SK-N-SH (cell line): Measurements from ENCODE around the gene TPCN2. TPM values are rescaled to one million over a fixed set of nuclear protein-coding genes. Genes with fewer than 3 reads are reported as not detected.

ENCODE experiments used
- CTCF ChIA-PET: fragments of 300-600, 350-600 bp; formaldehyde crosslinking; extraction: SDS; loops from one replicate; lab custom pipeline; 2021; lab: Yijun Ruan, JAX
- POLR2A ChIA-PET: fragments of 350-600 bp; sonication (Branson Sonifier 250); formaldehyde crosslinking; extraction: SDS; loops from one replicate; lab custom pipeline; 2020; ENCODE audit warnings: antibody characterized with exemption, inconsistent platforms; lab: Yijun Ruan, JAX
- DNase-seq: peaks from one replicate; pipeline ENCODE4 v3.0.0; 2012
- H2AFZ ChIP-seq: fragments of 200-600 bp; sonication (generic); 2 replicates; pipeline ENCODE4 v1.8.1; 2016; ENCODE audit warnings: antibody characterized with exemption, mild to moderate bottlenecking, low read depth
- H3F3A ChIP-seq: fragments of 200-600 bp; sonication (generic); replicated peaks from 2 replicates; pipeline ENCODE3; 2016; ENCODE audit warnings: antibody characterized with exemption, mild to moderate bottlenecking; ENCODE audit not compliant: insufficient read depth
- H3K27ac ChIP-seq, 2 experiments: fragments of 200-500 bp in 1 of 2; fragments of 200-600 bp in 1 of 2; sonication (Bioruptor generic) in 1 of 2; sonication (generic), shearing (Covaris generic) in 1 of 2; 2 replicates each; pipeline versions ENCODE4 v1.5.1 to v1.6.1; 2014 to 2016; ENCODE audit warnings: low read depth in 2 of 2, inconsistent platforms in 1 of 2, low read length in 1 of 2, mild to moderate bottlenecking in 1 of 2, mixed read lengths in 1 of 2
- H3K27me3 ChIP-seq: fragments of 200-600 bp; sonication (generic), shearing (Covaris generic); 2 replicates; pipeline ENCODE4 v1.6.1; 2016; ENCODE audit warnings: mixed run types; ENCODE audit not compliant: insufficient read depth
- H3K36me3 ChIP-seq, 2 experiments: fragments of 200-500 bp in 1 of 2; fragments of 200-600 bp in 1 of 2; sonication (Bioruptor generic) in 1 of 2; sonication (generic) in 1 of 2; replicated peaks in 1 of 2; 2 replicates each; pipeline versions ENCODE3 to v1.5.1; 2014 to 2016; ENCODE audit warnings: low read length in 1 of 2, mild to moderate bottlenecking in 1 of 2; ENCODE audit not compliant: insufficient read depth in 2 of 2, control insufficient read depth in 1 of 2
- H3K4me1 ChIP-seq, 2 experiments: fragments of 200-500 bp in 1 of 2; fragments of 200-600 bp in 1 of 2; sonication (Bioruptor generic) in 1 of 2; sonication (generic), shearing (Covaris generic) in 1 of 2; 2 replicates each; pipeline versions ENCODE4 v1.5.1 to v1.6.1; 2014 to 2016; ENCODE audit warnings: low read depth in 1 of 2, low read length in 1 of 2, mixed run types in 1 of 2; ENCODE audit not compliant: insufficient read depth in 2 of 2, control insufficient read depth in 1 of 2
- H3K4me2 ChIP-seq: fragments of 200-600 bp; sonication (generic), shearing (Covaris generic); 2 replicates; pipeline ENCODE4 v1.6.1; 2017; ENCODE audit warnings: mixed run types
- H3K4me3 ChIP-seq, 2 experiments: fragments of 200-500 bp in 1 of 2; fragments of 200-600 bp in 1 of 2; sonication (Bioruptor generic) in 1 of 2; sonication (generic), shearing (Covaris generic) in 1 of 2; 2 replicates each; pipeline versions ENCODE4 v1.5.1 to v1.8.1; 2014 to 2016; ENCODE audit warnings: low read depth in 2 of 2, inconsistent platforms in 1 of 2, low read length in 1 of 2, mild to moderate bottlenecking in 1 of 2, mixed read lengths in 1 of 2, moderate library complexity in 1 of 2
- H3K79me2 ChIP-seq: fragments of 200-600 bp; sonication (generic); 2 replicates; pipeline ENCODE4 v1.8.1; 2017; ENCODE audit warnings: mild to moderate bottlenecking; ENCODE audit not compliant: insufficient read depth
- H3K9ac ChIP-seq: fragments of 200-600 bp; sonication (generic); 2 replicates; pipeline ENCODE4 v1.6.1; 2017; ENCODE audit warnings: mixed run types
- H3K9me2 ChIP-seq: fragments of 200-600 bp; sonication (generic); 2 replicates; pipeline ENCODE4 v1.6.1; 2017; ENCODE audit warnings: mixed run types
- H3K9me3 ChIP-seq: fragments of 200-600 bp; sonication (generic); 2 replicates; pipeline ENCODE4 v1.6.1; 2017; ENCODE audit warnings: mixed run types, mild to moderate bottlenecking, moderate library complexity
- H4K20me1 ChIP-seq: fragments of 200-600 bp; sonication (generic); 2 replicates; pipeline ENCODE4 v1.6.1; 2017; ENCODE audit warnings: mild to moderate bottlenecking, mixed run types; ENCODE audit not compliant: insufficient read depth
- CHD2 ChIP-seq: fragments of 150-350 bp; IDR thresholded peaks from 2 replicates; pipeline ENCODE4 v1.6.1; 2018; ENCODE audit warnings: low read length; ENCODE audit not compliant: partially characterized antibody
- EP300 ChIP-seq, 2 experiments: IDR thresholded peaks; 2 replicates each; pipeline versions ENCODE4 v1.4.0 to v1.6.1; 2012; ENCODE audit warnings: borderline replicate concordance in 1 of 2, low read depth in 1 of 2, low read length in 1 of 2
- FOXJ3 ChIP-seq: sonication (generic); formaldehyde crosslinking; IDR thresholded peaks from 2 replicates; pipeline ENCODE4 v1.5.1; 2020; ENCODE audit warnings: mild to moderate bottlenecking, missing genetic modification reagents
- FOXM1 ChIP-seq: IDR thresholded peaks from 2 replicates; pipeline ENCODE4 v1.4.0; 2012; ENCODE audit warnings: low read depth, mild to moderate bottlenecking
- GABPA ChIP-seq: IDR thresholded peaks from 2 replicates; pipeline ENCODE4 v1.4.0; 2012; ENCODE audit warnings: low read depth, mild to moderate bottlenecking
- GATA2 ChIP-seq: sonication (generic); formaldehyde crosslinking; IDR thresholded peaks from 2 replicates; pipeline ENCODE4 v1.5.0; 2020; ENCODE audit warnings: mild to moderate bottlenecking, missing genetic modification reagents
- JUND ChIP-seq: IDR thresholded peaks from 2 replicates; pipeline ENCODE4 v1.4.0; 2012
- MEF2A ChIP-seq: IDR thresholded peaks from 2 replicates; pipeline ENCODE4 v1.4.0; 2012; ENCODE audit warnings: low read depth, borderline replicate concordance
- NRF1 ChIP-seq: IDR thresholded peaks from 2 replicates; pipeline ENCODE4 v1.6.1; 2012; ENCODE audit warnings: low read depth, mild to moderate bottlenecking, low read length
- RAD21 ChIP-seq: IDR thresholded peaks from 2 replicates; pipeline ENCODE4 v1.6.1; 2012; ENCODE audit warnings: mild to moderate bottlenecking, low read length
- RCOR1 ChIP-seq: fragments of 150-350 bp; IDR thresholded peaks from 2 replicates; pipeline ENCODE4 v1.6.1; 2017; ENCODE audit warnings: antibody characterized with exemption, low read length
- SMC3 ChIP-seq: IDR thresholded peaks from 2 replicates; pipeline ENCODE4 v1.6.1; 2012; ENCODE audit warnings: low read depth, low read length, improper control_type of control experiment
- TCF12 ChIP-seq: IDR thresholded peaks from 2 replicates; pipeline ENCODE4 v1.4.0; 2012
- WGBS: methylation state at CpG from one replicate; pipeline ENCODE4 v1.1.6; 2017; ENCODE audit warnings: low lambda C conversion rate; 5-methylcytosine and 5-hydroxymethylcytosine counted together
- polyA plus RNA-seq, 3 experiments: library from polyadenylated mRNA; depleted of rRNA; stranded (reverse); fragments of >200 nt; gene quantifications; 2 replicates each; pipeline ENCODE4 v1.2.3, GENCODE V29; 2012
- TF ChIP-seq, protein P1 (sequence below): fragments of 200-600 bp; sonication (generic); IDR thresholded peaks from 2 replicates; pipeline ENCODE4 v1.6.1; 2017; ENCODE audit warnings: antibody characterized with exemption, mild to moderate bottlenecking, moderate library complexity
- TF ChIP-seq, protein P2 (sequence below): fragments of 150-350 bp; IDR thresholded peaks from 2 replicates; pipeline ENCODE4 v1.6.1; 2017; ENCODE audit warnings: antibody characterized with exemption, low read length, low read depth, borderline replicate concordance
- TF ChIP-seq, protein P3 (sequence below): IDR thresholded peaks from 2 replicates; pipeline ENCODE4 v1.4.0; 2012; ENCODE audit warnings: low read depth, borderline replicate concordance
- TF ChIP-seq, protein P4 (sequence below): fragments of 150-350 bp; IDR thresholded peaks from 2 replicates; pipeline ENCODE4 v1.6.1; 2016; ENCODE audit warnings: mild to moderate bottlenecking, low read depth, low read length
- TF ChIP-seq, protein P5 (sequence below): IDR thresholded peaks from 2 replicates; pipeline ENCODE4; 2012

Gene TPCN2
- polyA plus RNA-seq, 1 of the 3 experiments (the other 2 are of a cell fraction) = 8.7 TPM

DNA sequence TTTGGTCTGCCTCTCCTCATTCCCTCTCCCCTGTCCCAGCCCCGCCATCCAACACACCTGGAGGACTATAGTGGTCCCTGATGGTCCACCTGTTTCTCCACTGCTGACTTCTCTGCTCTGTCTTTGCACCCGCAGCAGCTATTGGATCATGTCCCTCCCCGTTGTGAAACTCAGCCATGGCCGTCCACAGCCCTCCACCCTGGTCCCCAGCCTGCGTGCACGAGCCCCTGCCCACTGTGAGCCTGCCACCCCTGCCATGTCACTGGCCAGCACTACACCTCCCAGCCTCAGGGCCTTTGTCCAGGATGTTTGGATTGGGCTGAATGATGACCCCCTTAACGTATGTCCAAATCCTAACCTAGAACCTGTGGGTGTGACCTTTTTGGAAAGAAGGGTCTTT, 59.3 kb downstream of the TPCN2 start:
- Histone ChIP-seq H3K4me3 (no peak overlapping the region), H3K9me3 (no peaks in the 10 kb centered on the region), H3K27ac (no peak overlapping the region), H3F3A (no peaks in the 10 kb centered on the region), H3K36me3 (no peaks in the 10 kb centered on the region), H3K79me2 (no peaks in the 10 kb centered on the region), H3K4me1 (peaks cover 0 to 23% of the 10 kb centered on the region in 2 experiments; a peak in 1 of 4 replicates), H3K9me2 (no peaks in the 10 kb centered on the region), H2AFZ (no peak overlapping the region), H3K27me3 (no peaks in the 10 kb centered on the region), H3K9ac (no peak overlapping the region), H4K20me1 (no peaks in the 10 kb centered on the region), H3K4me2 (no peak overlapping the region)
- TF ChIP-seq FOXJ3 (CRISPR knock-in tag) (no peak), RCOR1 (no peak), MEF2A (no peak), SMC3 (no peak), RAD21 (no peak), CHD2 (no peak), TCF12 (no peak)
- TF ChIP-seq, protein P1, sequence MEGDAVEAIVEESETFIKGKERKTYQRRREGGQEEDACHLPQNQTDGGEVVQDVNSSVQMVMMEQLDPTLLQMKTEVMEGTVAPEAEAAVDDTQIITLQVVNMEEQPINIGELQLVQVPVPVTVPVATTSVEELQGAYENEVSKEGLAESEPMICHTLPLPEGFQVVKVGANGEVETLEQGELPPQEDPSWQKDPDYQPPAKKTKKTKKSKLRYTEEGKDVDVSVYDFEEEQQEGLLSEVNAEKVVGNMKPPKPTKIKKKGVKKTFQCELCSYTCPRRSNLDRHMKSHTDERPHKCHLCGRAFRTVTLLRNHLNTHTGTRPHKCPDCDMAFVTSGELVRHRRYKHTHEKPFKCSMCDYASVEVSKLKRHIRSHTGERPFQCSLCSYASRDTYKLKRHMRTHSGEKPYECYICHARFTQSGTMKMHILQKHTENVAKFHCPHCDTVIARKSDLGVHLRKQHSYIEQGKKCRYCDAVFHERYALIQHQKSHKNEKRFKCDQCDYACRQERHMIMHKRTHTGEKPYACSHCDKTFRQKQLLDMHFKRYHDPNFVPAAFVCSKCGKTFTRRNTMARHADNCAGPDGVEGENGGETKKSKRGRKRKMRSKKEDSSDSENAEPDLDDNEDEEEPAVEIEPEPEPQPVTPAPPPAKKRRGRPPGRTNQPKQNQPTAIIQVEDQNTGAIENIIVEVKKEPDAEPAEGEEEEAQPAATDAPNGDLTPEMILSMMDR = no peak
- TF ChIP-seq, protein P2, sequence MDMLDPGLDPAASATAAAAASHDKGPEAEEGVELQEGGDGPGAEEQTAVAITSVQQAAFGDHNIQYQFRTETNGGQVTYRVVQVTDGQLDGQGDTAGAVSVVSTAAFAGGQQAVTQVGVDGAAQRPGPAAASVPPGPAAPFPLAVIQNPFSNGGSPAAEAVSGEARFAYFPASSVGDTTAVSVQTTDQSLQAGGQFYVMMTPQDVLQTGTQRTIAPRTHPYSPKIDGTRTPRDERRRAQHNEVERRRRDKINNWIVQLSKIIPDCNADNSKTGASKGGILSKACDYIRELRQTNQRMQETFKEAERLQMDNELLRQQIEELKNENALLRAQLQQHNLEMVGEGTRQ = no peak
- TF ChIP-seq, protein P3, sequence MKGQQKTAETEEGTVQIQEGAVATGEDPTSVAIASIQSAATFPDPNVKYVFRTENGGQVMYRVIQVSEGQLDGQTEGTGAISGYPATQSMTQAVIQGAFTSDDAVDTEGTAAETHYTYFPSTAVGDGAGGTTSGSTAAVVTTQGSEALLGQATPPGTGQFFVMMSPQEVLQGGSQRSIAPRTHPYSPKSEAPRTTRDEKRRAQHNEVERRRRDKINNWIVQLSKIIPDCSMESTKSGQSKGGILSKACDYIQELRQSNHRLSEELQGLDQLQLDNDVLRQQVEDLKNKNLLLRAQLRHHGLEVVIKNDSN = no peak
- TF ChIP-seq, protein P4, sequence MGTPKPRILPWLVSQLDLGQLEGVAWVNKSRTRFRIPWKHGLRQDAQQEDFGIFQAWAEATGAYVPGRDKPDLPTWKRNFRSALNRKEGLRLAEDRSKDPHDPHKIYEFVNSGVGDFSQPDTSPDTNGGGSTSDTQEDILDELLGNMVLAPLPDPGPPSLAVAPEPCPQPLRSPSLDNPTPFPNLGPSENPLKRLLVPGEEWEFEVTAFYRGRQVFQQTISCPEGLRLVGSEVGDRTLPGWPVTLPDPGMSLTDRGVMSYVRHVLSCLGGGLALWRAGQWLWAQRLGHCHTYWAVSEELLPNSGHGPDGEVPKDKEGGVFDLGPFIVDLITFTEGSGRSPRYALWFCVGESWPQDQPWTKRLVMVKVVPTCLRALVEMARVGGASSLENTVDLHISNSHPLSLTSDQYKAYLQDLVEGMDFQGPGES = no peak
- ChIA-PET POLR2A (no interaction called here), CTCF (interaction anchor here (13.0 to 14.1 kb wide), 2 partner anchors 534 to 560 kb away, joined by 254 to 403 read pairs; partner anchors contain the start of gene CCND1)
- WGBS = 83% methylated on average over 7 of the region's 7 CpGs
- no peak for DNase-seq

DNA sequence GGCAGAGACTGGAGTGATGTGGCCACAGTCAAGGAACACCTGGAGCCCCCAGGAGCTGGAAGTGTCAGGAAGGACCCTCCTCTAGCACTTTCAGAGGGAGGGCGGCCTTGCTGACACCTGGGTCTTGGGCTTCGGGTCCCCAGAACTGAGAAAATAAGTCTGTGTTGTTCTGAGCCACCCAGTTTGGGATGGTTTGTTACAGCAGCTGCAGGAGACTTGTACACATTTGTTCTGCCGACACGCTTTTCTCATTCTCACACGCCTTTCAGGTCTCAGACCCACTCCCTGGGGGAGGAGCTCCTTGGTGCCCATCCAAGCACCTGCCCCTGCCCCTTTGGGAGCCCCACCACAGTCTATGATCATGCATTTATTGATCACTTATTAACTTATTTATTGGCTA, 59.8 kb downstream of the TPCN2 start:
- Histone ChIP-seq H3F3A (no peaks in the 10 kb centered on the region), H3K4me3 (no peak overlapping the region), H4K20me1 (no peaks in the 10 kb centered on the region), H3K27ac (no peak overlapping the region), H3K9me2 (no peaks in the 10 kb centered on the region), H2AFZ (no peak overlapping the region), H3K4me1 (peaks cover 0 to 23% of the 10 kb centered on the region in 2 experiments; a peak in 1 of 4 replicates), H3K4me2 (no peak overlapping the region), H3K27me3 (no peaks in the 10 kb centered on the region), H3K36me3 (no peaks in the 10 kb centered on the region), H3K9me3 (no peaks in the 10 kb centered on the region), H3K9ac (no peak overlapping the region), H3K79me2 (no peaks in the 10 kb centered on the region)
- ChIA-PET POLR2A (no interaction called here), CTCF (interaction anchor here (1.3 to 14.1 kb wide), 3 partner anchors 23 to 559 kb away, joined by 5 to 403 read pairs (median 254); partner anchors contain the start of gene CCND1)
- DNase-seq = no peak
- 76% methylated on average over 5 of the region's 5 CpGs for WGBS
- TF ChIP-seq, protein P4 = no peak
- TF ChIP-seq NRF1 = no peak
- TF ChIP-seq, protein P2 = no peak
- TF ChIP-seq MEF2A = no peak
- no peak for TF ChIP-seq GABPA
- TF ChIP-seq JUND = no peak
- no peak for TF ChIP-seq FOXM1
- TF ChIP-seq GATA2 (CRISPR knock-in tag) = no peak
- TF ChIP-seq, protein P5, sequence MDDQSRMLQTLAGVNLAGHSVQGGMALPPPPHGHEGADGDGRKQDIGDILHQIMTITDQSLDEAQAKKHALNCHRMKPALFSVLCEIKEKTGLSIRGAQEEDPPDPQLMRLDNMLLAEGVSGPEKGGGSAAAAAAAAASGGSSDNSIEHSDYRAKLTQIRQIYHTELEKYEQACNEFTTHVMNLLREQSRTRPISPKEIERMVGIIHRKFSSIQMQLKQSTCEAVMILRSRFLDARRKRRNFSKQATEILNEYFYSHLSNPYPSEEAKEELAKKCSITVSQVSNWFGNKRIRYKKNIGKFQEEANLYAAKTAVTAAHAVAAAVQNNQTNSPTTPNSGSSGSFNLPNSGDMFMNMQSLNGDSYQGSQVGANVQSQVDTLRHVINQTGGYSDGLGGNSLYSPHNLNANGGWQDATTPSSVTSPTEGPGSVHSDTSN = no peak
- TF ChIP-seq EP300 (IDR thresholded peaks at IDR 0.05; ENCODE audit: borderline replicate concordance in 1 of 2, low read depth in 1 of 2, low read length in 1 of 2) = no peak
